Uterus (tissue), 4 donors: ENCODE results near the gene NKIRAS2. TPM values are rescaled to one million over a fixed set of nuclear protein-coding genes. Genes with fewer than 3 reads are reported as not detected.
"Not testable (repeated sequence)": the region's sequence is repeated elsewhere in the genome, so short reads cannot be mapped to it uniquely, and the experiment has no call there.

ENCODE experiments used
- DNase-seq, 2 donors: peaks; one replicate each; pipeline ENCODE4 v3.0.0-alpha.2; 2019 to 2020
- H3K27ac ChIP-seq, 2 donors: fragments of 200-600 bp; sonication (generic); 1 replicate in 1 of 2; 2 replicates in 1 of 2; pipeline ENCODE4 v1.5.1; 2016 to 2018
- H3K27me3 ChIP-seq, 2 donors: fragments of 200-600 bp; sonication (generic); one replicate each; pipeline ENCODE4 v1.5.1; 2018 to 2019; ENCODE audit warnings: control low read depth in 1 of 2
- H3K36me3 ChIP-seq, 2 donors: fragments of 200-600 bp; sonication (generic); one replicate each; pipeline ENCODE4 v1.5.1; 2019; ENCODE audit warnings: control low read depth in 1 of 2
- H3K4me1 ChIP-seq, 2 donors: fragments of 200-600 bp; sonication (generic); one replicate each; pipeline ENCODE4 v1.5.1; 2018 to 2019; ENCODE audit warnings: control low read depth in 1 of 2
- H3K4me3 ChIP-seq, 2 donors: fragments of 200-600 bp; sonication (generic); 1 replicate in 1 of 2; 2 replicates in 1 of 2; pipeline ENCODE4 v1.5.1; 2018 to 2019; ENCODE audit warnings: mild to moderate bottlenecking in 1 of 2
- H3K9me3 ChIP-seq, 2 donors: fragments of 200-600 bp; sonication (generic); one replicate each; pipeline ENCODE4 v1.5.1; 2019; ENCODE audit warnings: control low read depth in 1 of 2
- POLR2A ChIP-seq, 2 donors: fragments of 450-650 bp; IDR thresholded peaks; one replicate each; pipeline ENCODE4 v1.6.1; 2016; ENCODE audit warnings: antibody characterized with exemption in 2 of 2, mild to moderate bottlenecking in 1 of 2, moderate library complexity in 1 of 2
- intact Hi-C: fragments of 100-400 bp; cut with DNase I; formaldehyde crosslinking; loops from one replicate; pipeline ENCODE4 v1.15.1; 2023; ENCODE audit warnings: low total_unique reads
- total RNA-seq, 4 donors: library from RNA; depleted of rRNA in 3 of 4; stranded (reverse); fragments of >200 nt in 3 of 4; gene quantifications; one replicate each; pipeline versions ENCODE4 v1.1.0 to v1.2.4, GENCODE V29; 2014 to 2023
- TF ChIP-seq, protein P1 (sequence below), 4 experiments: fragments of 200-600 bp in 2 of 4; fragments of 450-650 bp in 2 of 4; sonication (generic) in 2 of 4; IDR thresholded peaks; one replicate each; pipeline ENCODE4 v1.5.1; 2016 to 2019; ENCODE audit warnings: antibody characterized with exemption in 4 of 4, mild to moderate bottlenecking in 2 of 4, moderate library complexity in 1 of 4
- donor health status: DM: yes; HTN: yes; CAD: no.

The NKIRAS2 gene
- total RNA-seq, 4 donors from 2014 or later = 2.4 to 35.4 (median 26.8) TPM

DNA sequence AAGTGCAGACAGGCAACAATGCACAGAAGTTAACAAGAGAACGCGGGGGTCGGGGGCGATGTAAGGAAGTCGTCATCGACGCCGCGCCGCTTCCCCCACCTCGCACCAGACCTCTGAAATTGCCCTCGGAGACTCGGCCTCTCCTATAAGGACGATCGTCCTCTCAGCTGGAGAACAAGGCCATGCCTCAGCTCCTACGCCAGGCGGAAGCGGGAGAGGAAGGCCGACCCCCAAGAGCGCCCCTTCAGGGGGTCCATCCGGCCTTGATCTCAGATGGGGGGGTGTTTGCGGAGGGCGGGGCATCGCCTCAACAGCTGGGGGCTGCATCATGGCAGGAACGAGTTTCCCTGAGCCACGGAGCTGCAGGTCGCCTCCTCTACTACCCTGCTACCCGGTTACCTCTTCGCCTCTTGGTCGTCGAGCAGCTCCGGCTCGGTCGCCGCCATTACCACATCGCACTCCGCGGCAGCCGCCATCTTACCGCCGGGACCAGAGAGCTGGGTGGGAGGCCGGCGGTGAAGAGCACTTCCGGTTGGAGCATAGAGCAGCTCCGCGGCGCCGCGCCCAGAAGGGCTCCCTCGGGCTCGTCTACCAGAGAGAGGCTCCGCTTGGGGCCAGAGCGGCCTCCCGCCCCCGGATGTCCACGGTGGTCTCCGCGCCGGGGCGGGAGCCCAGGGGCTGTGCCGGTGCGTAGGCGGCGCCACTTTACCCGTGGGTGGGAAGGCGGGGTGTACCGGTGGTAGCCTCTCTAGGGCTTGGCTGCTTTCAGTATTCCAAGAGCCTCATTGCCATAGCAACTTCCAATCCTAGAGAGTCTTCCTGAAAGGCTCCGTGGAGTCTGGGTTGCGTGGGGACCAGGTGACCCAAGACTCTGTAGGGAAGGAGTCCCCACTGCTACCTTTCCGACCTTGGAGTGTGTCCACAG is 2.7 kb upstream of the NKIRAS2 start, which contains the start of gene DNAJC7:
DNAJC7 (minus strand) TSS at position 499 of the 925 bp plus-strand sequence; CDS start at position 476, 23 bp downstream.
- H3K36me3 ChIP-seq = no peaks in the 10 kb centered on the region
- TF ChIP-seq, protein P1, sequence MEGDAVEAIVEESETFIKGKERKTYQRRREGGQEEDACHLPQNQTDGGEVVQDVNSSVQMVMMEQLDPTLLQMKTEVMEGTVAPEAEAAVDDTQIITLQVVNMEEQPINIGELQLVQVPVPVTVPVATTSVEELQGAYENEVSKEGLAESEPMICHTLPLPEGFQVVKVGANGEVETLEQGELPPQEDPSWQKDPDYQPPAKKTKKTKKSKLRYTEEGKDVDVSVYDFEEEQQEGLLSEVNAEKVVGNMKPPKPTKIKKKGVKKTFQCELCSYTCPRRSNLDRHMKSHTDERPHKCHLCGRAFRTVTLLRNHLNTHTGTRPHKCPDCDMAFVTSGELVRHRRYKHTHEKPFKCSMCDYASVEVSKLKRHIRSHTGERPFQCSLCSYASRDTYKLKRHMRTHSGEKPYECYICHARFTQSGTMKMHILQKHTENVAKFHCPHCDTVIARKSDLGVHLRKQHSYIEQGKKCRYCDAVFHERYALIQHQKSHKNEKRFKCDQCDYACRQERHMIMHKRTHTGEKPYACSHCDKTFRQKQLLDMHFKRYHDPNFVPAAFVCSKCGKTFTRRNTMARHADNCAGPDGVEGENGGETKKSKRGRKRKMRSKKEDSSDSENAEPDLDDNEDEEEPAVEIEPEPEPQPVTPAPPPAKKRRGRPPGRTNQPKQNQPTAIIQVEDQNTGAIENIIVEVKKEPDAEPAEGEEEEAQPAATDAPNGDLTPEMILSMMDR (IDR thresholded peaks at IDR 0.05) = peak in 2 of 4 experiments; percentile 45 to 63
- peak; percentile 20 to 48 for TF ChIP-seq POLR2A (IDR thresholded peaks at IDR 0.05)
- peak within 1 kb of the TSS; percentile 80 to 99 for H3K4me3 ChIP-seq
- no peaks in the 10 kb centered on the region for H3K27me3 ChIP-seq
- no peaks in the 10 kb centered on the region for H3K9me3 ChIP-seq
- H3K27ac ChIP-seq = peak within 1 kb of the TSS; percentile 85 to 90
- intact Hi-C loops = no loop called here
- peak; percentile 88 to 90 for DNase-seq
- H3K4me1 ChIP-seq = peaks cover 9 to 15% of the 10 kb centered on the region in 2 donors

DNA sequence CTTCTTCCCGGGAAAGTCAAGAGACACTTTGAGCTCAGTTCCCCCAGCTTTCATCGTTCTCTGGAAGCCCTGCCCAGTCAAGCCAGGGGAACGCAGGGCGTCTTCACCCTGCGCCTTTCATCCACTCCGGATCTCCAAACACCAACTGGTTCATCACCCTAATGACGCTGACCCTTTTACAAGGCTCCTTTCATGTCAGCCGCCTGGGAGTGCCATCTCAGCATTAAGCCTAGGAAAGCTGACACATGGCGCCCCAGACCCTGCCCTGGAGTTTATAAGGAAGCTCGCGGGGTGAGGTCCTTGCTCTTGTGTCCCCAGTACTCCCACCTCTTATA is 2.1 kb upstream of the NKIRAS2 start:
- Histone ChIP-seq H3K4me3 (peak overlapping the region; percentile 80 to 99), H3K36me3 (no peaks in the 10 kb centered on the region), H3K27ac (peak overlapping the region; percentile 85 to 90), H3K9me3 (no peaks in the 10 kb centered on the region), H3K4me1 (peaks cover 9 to 15% of the 10 kb centered on the region in 2 donors), H3K27me3 (no peaks in the 10 kb centered on the region)
- no peak for TF ChIP-seq POLR2A (IDR thresholded peaks at IDR 0.05)
- TF ChIP-seq, protein P1 (IDR thresholded peaks at IDR 0.05) = no peak
- no peak for DNase-seq
- intact Hi-C loops = no loop called here

- Histone ChIP-seq H3K27me3 (no peaks in the 10 kb centered on the region), H3K36me3 (no peaks in the 10 kb centered on the region), H3K9me3 (no peaks in the 10 kb centered on the region), H3K4me3 (no peak overlapping the region), H3K4me1 (peaks cover 9 to 15% of the 10 kb centered on the region in 2 donors), H3K27ac (peak overlapping the region in 1 of 2 donors; percentile 90)
- intact Hi-C loops = no loop called here
- TF ChIP-seq, protein P1 (IDR thresholded peaks at IDR 0.05) = no peak
- no peak for TF ChIP-seq POLR2A (IDR thresholded peaks at IDR 0.05)
- no peak for DNase-seq
These were observed 1.6 kb upstream of the NKIRAS2 start for GRCh38 chr17:42018339-42018738.

GRCh38 chr17:42018988-42019387 is 902 bp upstream of the NKIRAS2 start:
- DNase-seq = no peak
- Histone ChIP-seq H3K4me1 (peaks cover 9 to 15% of the 10 kb centered on the region in 2 donors), H3K4me3 (no peak overlapping the region), H3K27ac (no peak overlapping the region), H3K27me3 (no peaks in the 10 kb centered on the region), H3K9me3 (no peaks in the 10 kb centered on the region), H3K36me3 (no peaks in the 10 kb centered on the region)
- intact Hi-C loops = no loop called here
- TF ChIP-seq, protein P1 (IDR thresholded peaks at IDR 0.05) = no peak
- no peak for TF ChIP-seq POLR2A (IDR thresholded peaks at IDR 0.05)

DNA sequence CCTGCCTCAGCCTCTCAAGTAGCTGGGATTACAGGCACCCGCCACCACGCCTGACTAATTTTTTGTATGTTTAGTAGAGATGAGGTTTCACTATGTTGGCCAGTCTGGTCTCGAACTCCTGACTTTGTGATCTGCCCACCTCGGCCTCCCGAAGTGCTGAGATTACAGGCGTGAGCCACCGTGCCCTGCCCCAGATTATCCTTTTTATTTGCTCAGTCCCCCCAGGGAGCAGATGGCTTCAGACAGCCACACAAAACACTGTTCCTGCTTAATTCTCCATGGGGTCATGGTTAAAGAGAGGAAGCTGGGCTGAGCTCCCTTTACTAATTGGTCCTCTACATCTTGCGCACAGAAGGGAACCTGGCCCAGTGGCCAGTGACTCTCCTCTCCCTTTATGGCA is 955 bp downstream of the NKIRAS2 start:
- not testable (repeated sequence) for H3K9me3 ChIP-seq, H3K27me3 ChIP-seq, H3K36me3 ChIP-seq, DNase-seq, H3K4me1 ChIP-seq
- peak overlapping the region in 1 of 2 donors; percentile 67 for H3K27ac ChIP-seq
- peak overlapping the region; percentile 73 to 85 for H3K4me3 ChIP-seq
- intact Hi-C loops = loop anchor here (5.0 to 10.0 kb wide), 2 partner anchors 56 to 99 kb away; partner anchors contain the start of gene CNP
